K562 (cell line): Measurements from ENCODE around the gene SMYD1. TPM values are rescaled to one million over a fixed set of nuclear protein-coding genes. Genes with fewer than 3 reads are reported as not detected.

Experiments
- BHLHE40 ChIP-seq: IDR thresholded peaks from 2 replicates; pipeline ENCODE4 v1.6.1; 2011; ENCODE audit warnings: low read length, improper control_type of control experiment
- CREB1 ChIP-seq, 2 experiments: sonication (generic) in 1 of 2; formaldehyde crosslinking in 1 of 2; IDR thresholded peaks; 2 replicates each; pipeline versions ENCODE4 v1.6.1 to v1.8.0; 2012 to 2022; ENCODE audit warnings: inconsistent platforms in 1 of 2, mild to moderate bottlenecking in 1 of 2, missing genetic modification reagents in 1 of 2, moderate library complexity in 1 of 2
- KDM1A ChIP-seq, 2 experiments: fragments of 450-650 bp; IDR thresholded peaks; 2 replicates each; pipeline ENCODE4 v1.6.1; 2016; ENCODE audit warnings: mild to moderate bottlenecking in 2 of 2
- MGA ChIP-seq: fragments of 450-650 bp; IDR thresholded peaks from 2 replicates; pipeline ENCODE4 v1.6.1; 2016; ENCODE audit warnings: mild to moderate bottlenecking, moderate library complexity
- PHF8 ChIP-seq: fragments of 200-600 bp; sonication (generic); IDR thresholded peaks from 2 replicates; pipeline ENCODE4 v1.6.1; 2012; ENCODE audit warnings: mixed run types, mild to moderate bottlenecking, inconsistent platforms, low read length, moderate library complexity, borderline replicate concordance
- ZNF232 ChIP-seq: sonication (generic); formaldehyde crosslinking; IDR thresholded peaks from 2 replicates; pipeline ENCODE4 v1.8.0; 2022; ENCODE audit warnings: mild to moderate bottlenecking, missing genetic modification reagents
- ZZZ3 ChIP-seq: fragments of 450-650 bp; IDR thresholded peaks from 2 replicates; pipeline ENCODE4 v1.6.1; 2016; ENCODE audit warnings: antibody characterized with exemption, mild to moderate bottlenecking, moderate library complexity
- polyA plus RNA-seq, 8 experiments: library from polyadenylated mRNA; depleted of rRNA in 4 of 8; stranded (reverse) in 5 of 8; unstranded in 3 of 8; fragments of >200 nt; fragmentation: Nextera tagmentation in 2 of 8; fragmentation: Illumina TruSeq in 1 of 8; extraction: Ambion mirVana in 2 of 8; extraction: Trizol in 1 of 8; gene quantifications; 2 replicates each; pipeline versions ENCODE4 v1.2.1 to v1.2.3, GENCODE V29; 2011 to 2014; ENCODE audit warnings: inconsistent platforms in 1 of 8, missing spikeins in 1 of 8
- total RNA-seq, 7 experiments: library from RNA; depleted of rRNA in 6 of 7; stranded (reverse); fragments of >200 nt in 6 of 7; fragmentation: Illumina TruSeq in 2 of 7; extraction: Trizol in 2 of 7; gene quantifications; 2 replicates each; pipeline versions ENCODE4 v1.2.1 to v1.2.3, GENCODE V29; 2011 to 2021; ENCODE audit warnings: low replicate concordance in 1 of 7
- TF ChIP-seq, protein P1 (sequence below): fragments of 150-350 bp; IDR thresholded peaks from 2 replicates; pipeline ENCODE4 v1.6.1; 2014; ENCODE audit warnings: low read depth, mild to moderate bottlenecking, low read length, borderline replicate concordance
- TF ChIP-seq, protein P2 (sequence below): fragments of 450-650 bp; formaldehyde crosslinking; conservative IDR thresholded peaks from 2 replicates; pipeline ENCODE4 v1.4.0; 2022; ENCODE audit warnings: mild to moderate bottlenecking, missing genetic modification characterization

The SMYD1 gene
- total and polyA plus RNA-seq, 9 of the 15 experiments (the other 6 are each of a cell fraction or from before 2014, with no cell fraction given), result not detected

GRCh38 chr2:88057437-88057844, 10.2 kb upstream of the SMYD1 start (continued):
- TF ChIP-seq, protein P1, sequence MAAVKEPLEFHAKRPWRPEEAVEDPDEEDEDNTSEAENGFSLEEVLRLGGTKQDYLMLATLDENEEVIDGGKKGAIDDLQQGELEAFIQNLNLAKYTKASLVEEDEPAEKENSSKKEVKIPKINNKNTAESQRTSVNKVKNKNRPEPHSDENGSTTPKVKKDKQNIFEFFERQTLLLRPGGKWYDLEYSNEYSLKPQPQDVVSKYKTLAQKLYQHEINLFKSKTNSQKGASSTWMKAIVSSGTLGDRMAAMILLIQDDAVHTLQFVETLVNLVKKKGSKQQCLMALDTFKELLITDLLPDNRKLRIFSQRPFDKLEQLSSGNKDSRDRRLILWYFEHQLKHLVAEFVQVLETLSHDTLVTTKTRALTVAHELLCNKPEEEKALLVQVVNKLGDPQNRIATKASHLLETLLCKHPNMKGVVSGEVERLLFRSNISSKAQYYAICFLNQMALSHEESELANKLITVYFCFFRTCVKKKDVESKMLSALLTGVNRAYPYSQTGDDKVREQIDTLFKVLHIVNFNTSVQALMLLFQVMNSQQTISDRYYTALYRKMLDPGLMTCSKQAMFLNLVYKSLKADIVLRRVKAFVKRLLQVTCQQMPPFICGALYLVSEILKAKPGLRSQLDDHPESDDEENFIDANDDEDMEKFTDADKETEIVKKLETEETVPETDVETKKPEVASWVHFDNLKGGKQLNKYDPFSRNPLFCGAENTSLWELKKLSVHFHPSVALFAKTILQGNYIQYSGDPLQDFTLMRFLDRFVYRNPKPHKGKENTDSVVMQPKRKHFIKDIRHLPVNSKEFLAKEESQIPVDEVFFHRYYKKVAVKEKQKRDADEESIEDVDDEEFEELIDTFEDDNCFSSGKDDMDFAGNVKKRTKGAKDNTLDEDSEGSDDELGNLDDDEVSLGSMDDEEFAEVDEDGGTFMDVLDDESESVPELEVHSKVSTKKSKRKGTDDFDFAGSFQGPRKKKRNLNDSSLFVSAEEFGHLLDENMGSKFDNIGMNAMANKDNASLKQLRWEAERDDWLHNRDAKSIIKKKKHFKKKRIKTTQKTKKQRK, result no peak
- TF ChIP-seq MGA (no peak; the same call in 1 of the 2 replicates), ZNF232 (CRISPR knock-in tag) (no peak), KDM1A (IDR thresholded peaks at IDR 0.05) (peak; percentile 73 to 77), BHLHE40 (no peak), ZZZ3 (no peak), PHF8 (no peak), CREB1 (IDR thresholded peaks at IDR 0.05) (no peak), CREB1 (CRISPR knock-in tag; IDR thresholded peaks at IDR 0.05) (no peak)
- TF ChIP-seq, protein P2, sequence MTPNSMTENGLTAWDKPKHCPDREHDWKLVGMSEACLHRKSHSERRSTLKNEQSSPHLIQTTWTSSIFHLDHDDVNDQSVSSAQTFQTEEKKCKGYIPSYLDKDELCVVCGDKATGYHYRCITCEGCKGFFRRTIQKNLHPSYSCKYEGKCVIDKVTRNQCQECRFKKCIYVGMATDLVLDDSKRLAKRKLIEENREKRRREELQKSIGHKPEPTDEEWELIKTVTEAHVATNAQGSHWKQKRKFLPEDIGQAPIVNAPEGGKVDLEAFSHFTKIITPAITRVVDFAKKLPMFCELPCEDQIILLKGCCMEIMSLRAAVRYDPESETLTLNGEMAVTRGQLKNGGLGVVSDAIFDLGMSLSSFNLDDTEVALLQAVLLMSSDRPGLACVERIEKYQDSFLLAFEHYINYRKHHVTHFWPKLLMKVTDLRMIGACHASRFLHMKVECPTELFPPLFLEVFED (CRISPR knock-in tag), result no peak
